ENCODE data around the gene OSGIN1.

DNA sequence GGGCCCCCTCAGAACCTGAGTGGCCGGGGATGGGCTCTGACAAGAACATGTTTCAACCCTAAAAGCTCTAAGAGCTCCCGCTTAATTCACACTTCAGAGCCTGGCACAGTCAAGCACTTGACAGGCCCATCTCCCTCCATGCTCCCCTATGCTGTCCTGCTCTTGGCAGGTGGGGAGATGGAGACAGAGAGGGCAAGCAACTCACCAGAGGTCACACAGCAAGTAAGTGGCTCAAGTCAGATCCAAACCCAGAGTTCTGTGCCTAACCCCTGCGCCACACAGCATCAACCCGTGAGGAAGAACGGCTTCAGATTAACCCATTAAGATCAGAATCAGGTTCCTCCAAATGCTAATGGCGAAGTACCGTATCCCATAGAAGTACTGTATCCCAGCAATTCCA, 51.4 kb downstream of the OSGIN1 start:
- no peak for TF ChIP-seq NR3C1 (CRISPR knock-in tag; conservative IDR thresholded peaks at IDR 0.05; ENCODE audit: low read depth)
- TF ChIP-seq CTCF (IDR thresholded peaks at IDR 0.05): no peak
- TF ChIP-seq CBFB (CRISPR knock-in tag; IDR thresholded peaks at IDR 0.05; ENCODE audit: low read depth): no peak
- TF ChIP-seq NFYB (CRISPR knock-in tag; conservative IDR thresholded peaks at IDR 0.05; ENCODE audit: low read depth): no peak
- TF ChIP-seq ETV6 (CRISPR knock-in tag; IDR thresholded peaks at IDR 0.05): no peak
- TF ChIP-seq CREB1 (CRISPR knock-in tag; IDR thresholded peaks at IDR 0.05): no peak
- no peak for TF ChIP-seq SMAD3 (CRISPR knock-in tag; IDR thresholded peaks at IDR 0.05; ENCODE audit: borderline replicate concordance)
- TF ChIP-seq, protein P1, sequence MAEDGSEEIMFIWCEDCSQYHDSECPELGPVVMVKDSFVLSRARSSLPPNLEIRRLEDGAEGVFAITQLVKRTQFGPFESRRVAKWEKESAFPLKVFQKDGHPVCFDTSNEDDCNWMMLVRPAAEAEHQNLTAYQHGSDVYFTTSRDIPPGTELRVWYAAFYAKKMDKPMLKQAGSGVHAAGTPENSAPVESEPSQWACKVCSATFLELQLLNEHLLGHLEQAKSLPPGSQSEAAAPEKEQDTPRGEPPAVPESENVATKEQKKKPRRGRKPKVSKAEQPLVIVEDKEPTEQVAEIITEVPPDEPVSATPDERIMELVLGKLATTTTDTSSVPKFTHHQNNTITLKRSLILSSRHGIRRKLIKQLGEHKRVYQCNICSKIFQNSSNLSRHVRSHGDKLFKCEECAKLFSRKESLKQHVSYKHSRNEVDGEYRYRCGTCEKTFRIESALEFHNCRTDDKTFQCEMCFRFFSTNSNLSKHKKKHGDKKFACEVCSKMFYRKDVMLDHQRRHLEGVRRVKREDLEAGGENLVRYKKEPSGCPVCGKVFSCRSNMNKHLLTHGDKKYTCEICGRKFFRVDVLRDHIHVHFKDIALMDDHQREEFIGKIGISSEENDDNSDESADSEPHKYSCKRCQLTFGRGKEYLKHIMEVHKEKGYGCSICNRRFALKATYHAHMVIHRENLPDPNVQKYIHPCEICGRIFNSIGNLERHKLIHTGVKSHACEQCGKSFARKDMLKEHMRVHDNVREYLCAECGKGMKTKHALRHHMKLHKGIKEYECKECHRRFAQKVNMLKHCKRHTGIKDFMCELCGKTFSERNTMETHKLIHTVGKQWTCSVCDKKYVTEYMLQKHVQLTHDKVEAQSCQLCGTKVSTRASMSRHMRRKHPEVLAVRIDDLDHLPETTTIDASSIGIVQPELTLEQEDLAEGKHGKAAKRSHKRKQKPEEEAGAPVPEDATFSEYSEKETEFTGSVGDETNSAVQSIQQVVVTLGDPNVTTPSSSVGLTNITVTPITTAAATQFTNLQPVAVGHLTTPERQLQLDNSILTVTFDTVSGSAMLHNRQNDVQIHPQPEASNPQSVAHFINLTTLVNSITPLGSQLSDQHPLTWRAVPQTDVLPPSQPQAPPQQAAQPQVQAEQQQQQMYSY (CRISPR knock-in tag; IDR thresholded peaks at IDR 0.05): no peak
- TF ChIP-seq, protein P2, sequence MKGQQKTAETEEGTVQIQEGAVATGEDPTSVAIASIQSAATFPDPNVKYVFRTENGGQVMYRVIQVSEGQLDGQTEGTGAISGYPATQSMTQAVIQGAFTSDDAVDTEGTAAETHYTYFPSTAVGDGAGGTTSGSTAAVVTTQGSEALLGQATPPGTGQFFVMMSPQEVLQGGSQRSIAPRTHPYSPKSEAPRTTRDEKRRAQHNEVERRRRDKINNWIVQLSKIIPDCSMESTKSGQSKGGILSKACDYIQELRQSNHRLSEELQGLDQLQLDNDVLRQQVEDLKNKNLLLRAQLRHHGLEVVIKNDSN (CRISPR knock-in tag; IDR thresholded peaks at IDR 0.05): no peak
- no peak for TF ChIP-seq ZNF232 (CRISPR knock-in tag; IDR thresholded peaks at IDR 0.05)
- TF ChIP-seq, protein P3, sequence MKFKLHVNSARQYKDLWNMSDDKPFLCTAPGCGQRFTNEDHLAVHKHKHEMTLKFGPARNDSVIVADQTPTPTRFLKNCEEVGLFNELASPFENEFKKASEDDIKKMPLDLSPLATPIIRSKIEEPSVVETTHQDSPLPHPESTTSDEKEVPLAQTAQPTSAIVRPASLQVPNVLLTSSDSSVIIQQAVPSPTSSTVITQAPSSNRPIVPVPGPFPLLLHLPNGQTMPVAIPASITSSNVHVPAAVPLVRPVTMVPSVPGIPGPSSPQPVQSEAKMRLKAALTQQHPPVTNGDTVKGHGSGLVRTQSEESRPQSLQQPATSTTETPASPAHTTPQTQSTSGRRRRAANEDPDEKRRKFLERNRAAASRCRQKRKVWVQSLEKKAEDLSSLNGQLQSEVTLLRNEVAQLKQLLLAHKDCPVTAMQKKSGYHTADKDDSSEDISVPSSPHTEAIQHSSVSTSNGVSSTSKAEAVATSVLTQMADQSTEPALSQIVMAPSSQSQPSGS (CRISPR knock-in tag; IDR thresholded peaks at IDR 0.05; ENCODE audit: borderline replicate concordance, low read depth): no peak
- TF ChIP-seq IRF2 (CRISPR knock-in tag; IDR thresholded peaks at IDR 0.05; ENCODE audit: borderline replicate concordance, low read depth): no peak
- no peak for TF ChIP-seq ATF6 (CRISPR knock-in tag; IDR thresholded peaks at IDR 0.05)
- TF ChIP-seq MYBL2 (CRISPR knock-in tag; IDR thresholded peaks at IDR 0.05): no peak

Measured in WTC11 (cell line).